H1 (cell line): ENCODE measurements around the gene UNC80. TPM values are rescaled to one million over a fixed set of nuclear protein-coding genes. Genes with fewer than 3 reads are reported as not detected.

Experiments
- CTCF ChIA-PET: fragments of 300-600 bp; sonication (Branson Sonifier 250); formaldehyde crosslinking; loops from one replicate; lab custom pipeline; 2021; ENCODE audit not compliant: partially characterized antibody; lab: Charles Lee
- POLR2A ChIA-PET: fragments of 300-600 bp; sonication (Branson Sonifier 250); formaldehyde crosslinking; loops from one replicate; lab custom pipeline; 2021; ENCODE audit warnings: inconsistent platforms; ENCODE audit not compliant: partially characterized antibody; lab: Charles Lee
- DNase-seq, 2 experiments: peaks; one replicate each; pipeline versions ENCODE4 v3.0.0 to v3.0.0-alpha.2; 2010 to 2022; ENCODE audit warnings: low spot score in 2 of 2, low read depth in 1 of 2, mixed read lengths in 1 of 2
- FAIRE-seq: peaks from 2 replicates; lab custom pipeline; 2011; peaks lifted over from hg19 to GRCh38; lab: Jason Lieb, UNC
- H2AFZ ChIP-seq: 2 replicates; pipeline ENCODE4 v1.8.1; 2012; ENCODE audit warnings: low read length, inconsistent platforms
- H2AK5ac ChIP-seq: 2 replicates; pipeline ENCODE4 v1.6.1; 2013; ENCODE audit warnings: low read depth, low read length
- H2BK120ac ChIP-seq: replicated peaks from 2 replicates; pipeline ENCODE3; 2013; ENCODE audit warnings: low read depth, low read length, inconsistent platforms
- H2BK12ac ChIP-seq: 2 replicates; pipeline ENCODE4 v1.6.1; 2013; ENCODE audit warnings: low read depth, low read length
- H2BK15ac ChIP-seq: 2 replicates; pipeline ENCODE4 v1.6.1; 2013; ENCODE audit warnings: low read length
- H2BK20ac ChIP-seq: 2 replicates; pipeline ENCODE4 v1.6.1; 2013; ENCODE audit warnings: low read length
- H2BK5ac ChIP-seq: 2 replicates; pipeline ENCODE4 v1.6.1; 2013; ENCODE audit warnings: low read depth, low read length
- H3K14ac ChIP-seq: 2 replicates; pipeline ENCODE4 v1.6.1; 2013; ENCODE audit warnings: inconsistent platforms; ENCODE audit not compliant: insufficient read length
- H3K18ac ChIP-seq: 2 replicates; pipeline ENCODE4 v1.6.1; 2013; ENCODE audit warnings: low read length; ENCODE audit errors: extremely low read depth
- H3K23ac ChIP-seq: 2 replicates; pipeline ENCODE4 v1.6.1; 2013; ENCODE audit warnings: inconsistent platforms; ENCODE audit not compliant: insufficient read length
- H3K23me2 ChIP-seq: 2 replicates; pipeline ENCODE4 v1.6.1; 2013; ENCODE audit warnings: low read depth, low read length
- H3K27ac ChIP-seq: 2 replicates; pipeline ENCODE4 v1.6.1; 2011; ENCODE audit warnings: low read depth, low read length, inconsistent platforms
- H3K27me3 ChIP-seq, 4 experiments: replicated peaks in 1 of 4; 1 replicate in 1 of 4; 2 replicates in 3 of 4; pipeline versions ENCODE4 v1.6.1 to v1.8.1; 2011 to 2013; ENCODE audit warnings: low read length in 3 of 4, mild to moderate bottlenecking in 3 of 4, inconsistent platforms in 2 of 4, mixed read lengths in 2 of 4, moderate library complexity in 1 of 4; ENCODE audit not compliant: control insufficient read depth in 3 of 4, insufficient read depth in 3 of 4; ENCODE audit errors: extremely low read depth in 1 of 4
- H3K36me3 ChIP-seq, 4 experiments: 2 replicates each; pipeline versions ENCODE4 v1.6.1 to v1.8.1; 2011 to 2013; ENCODE audit warnings: mild to moderate bottlenecking in 4 of 4, low read length in 3 of 4, moderate library complexity in 2 of 4, control low read depth in 1 of 4, inconsistent platforms in 1 of 4; ENCODE audit not compliant: insufficient read depth in 4 of 4, control insufficient read depth in 2 of 4
- H3K4ac ChIP-seq: replicated peaks from 2 replicates; pipeline ENCODE3; 2013; ENCODE audit warnings: low read length, low read depth, mixed read lengths, inconsistent platforms; ENCODE audit not compliant: insufficient read length
- H3K4me1 ChIP-seq, 4 experiments: replicated peaks in 1 of 4; 1 replicate in 1 of 4; 2 replicates in 3 of 4; pipeline versions ENCODE4 v1.6.1 to v1.8.1; 2011 to 2013; ENCODE audit warnings: low read length in 3 of 4, inconsistent platforms in 2 of 4, mixed read lengths in 1 of 4; ENCODE audit not compliant: insufficient read depth in 4 of 4, control insufficient read depth in 3 of 4
- H3K4me2 ChIP-seq, 2 experiments: 2 replicates each; pipeline versions ENCODE4 v1.6.1 to v1.8.1; 2011 to 2013; ENCODE audit warnings: low read depth in 2 of 2, low read length in 2 of 2, control low read depth in 1 of 2, inconsistent platforms in 1 of 2, mild to moderate bottlenecking in 1 of 2; ENCODE audit not compliant: insufficient read depth in 1 of 2
- H3K4me3 ChIP-seq, 4 experiments: fragments of 200-600, 300-600 bp in 1 of 4; sonication (generic), shearing (Covaris generic), sonication (Bioruptor Twin) in 1 of 4; 2 replicates each; pipeline versions ENCODE4 v1.5.1 to v1.8.1; 2011 to 2016; ENCODE audit warnings: low read length in 4 of 4, low read depth in 3 of 4, control low read depth in 2 of 4, inconsistent platforms in 2 of 4, mild to moderate bottlenecking in 2 of 4, mixed read lengths in 1 of 4, moderate library complexity in 1 of 4; ENCODE audit not compliant: insufficient read depth in 2 of 4; ENCODE audit errors: extremely low read depth in 1 of 4
- H3K56ac ChIP-seq: replicated peaks from 2 replicates; pipeline ENCODE3; 2013; ENCODE audit warnings: low read depth, mild to moderate bottlenecking, mixed read lengths, low read length, inconsistent platforms; ENCODE audit not compliant: insufficient read length
- H3K79me1 ChIP-seq: 2 replicates; pipeline ENCODE4 v1.6.1; 2013; ENCODE audit warnings: low read depth, low read length, control low read depth
- H3K79me2 ChIP-seq, 2 experiments: 2 replicates each; pipeline versions ENCODE4 v1.6.1 to v1.8.1; 2012 to 2013; ENCODE audit warnings: low read length in 2 of 2, mild to moderate bottlenecking in 2 of 2, inconsistent platforms in 1 of 2; ENCODE audit not compliant: insufficient read depth in 2 of 2, control insufficient read depth in 1 of 2
- H3K9ac ChIP-seq, 4 experiments: replicated peaks in 1 of 4; 1 replicate in 1 of 4; 2 replicates in 3 of 4; pipeline versions ENCODE4 v1.6.1 to v1.8.1; 2011 to 2013; ENCODE audit warnings: low read depth in 3 of 4, low read length in 3 of 4, control low read depth in 2 of 4, mild to moderate bottlenecking in 2 of 4, moderate library complexity in 2 of 4, inconsistent platforms in 1 of 4; ENCODE audit errors: extremely low read depth in 1 of 4
- H3K9me3 ChIP-seq, 2 experiments: 2 replicates each; pipeline versions ENCODE4 v1.6.1 to v1.8.1; 2012 to 2013; ENCODE audit warnings: mild to moderate bottlenecking in 2 of 2, moderate library complexity in 2 of 2, control low read depth in 1 of 2, inconsistent platforms in 1 of 2, low read depth in 1 of 2, low read length in 1 of 2, mixed read lengths in 1 of 2; ENCODE audit not compliant: insufficient read depth in 2 of 2
- H4K20me1 ChIP-seq, 2 experiments: replicated peaks in 1 of 2; 2 replicates each; pipeline versions ENCODE3 to v1.8.1; 2011 to 2013; ENCODE audit warnings: inconsistent platforms in 2 of 2, low read length in 2 of 2, mild to moderate bottlenecking in 1 of 2; ENCODE audit not compliant: insufficient read depth in 2 of 2, control insufficient read depth in 1 of 2
- H4K5ac ChIP-seq: 2 replicates; pipeline ENCODE4 v1.6.1; 2013; ENCODE audit warnings: low read length, low read depth, mixed read lengths, inconsistent platforms; ENCODE audit not compliant: insufficient read length
- H4K8ac ChIP-seq: 2 replicates; pipeline ENCODE4 v1.8.0; 2013; ENCODE audit warnings: mild to moderate bottlenecking, moderate library complexity, low read length, inconsistent platforms; ENCODE audit not compliant: insufficient read depth; ENCODE audit errors: extremely low read depth
- H4K91ac ChIP-seq: replicated peaks from 2 replicates; pipeline ENCODE3; 2013; ENCODE audit warnings: low read length, mixed read lengths, inconsistent platforms; ENCODE audit not compliant: insufficient read length
- ATF3 ChIP-seq: IDR thresholded peaks from 2 replicates; pipeline ENCODE4 v1.6.1; 2011; ENCODE audit warnings: low read depth, mild to moderate bottlenecking, low read length; ENCODE audit not compliant: insufficient read depth
- BRCA1 ChIP-seq: IDR thresholded peaks from 2 replicates; pipeline ENCODE4 v1.6.1; 2012; ENCODE audit warnings: low read depth, low read length, improper control_type of control experiment
- CTBP2 ChIP-seq: IDR thresholded peaks from 2 replicates; pipeline ENCODE4 v1.7.0; 2011; ENCODE audit warnings: borderline replicate concordance, mild to moderate bottlenecking, moderate library complexity, mixed read lengths, low read length; ENCODE audit not compliant: insufficient read depth, insufficient read length
- SRF ChIP-seq: IDR thresholded peaks from 2 replicates; pipeline ENCODE4 v1.6.1; 2011; ENCODE audit warnings: mild to moderate bottlenecking, low read depth, low read length, moderate library complexity
- WGBS, 2 experiments: shearing (Covaris generic) in 1 of 2; methylation state at CpG; one replicate each; pipeline versions ENCODE4 v1.1.6 to v1.1.7; 2013 to 2015; ENCODE audit warnings: low lambda C conversion rate in 2 of 2, mixed read lengths in 2 of 2, inconsistent platforms in 1 of 2, low coverage in 1 of 2, missing lambda C conversion rate in 1 of 2; ENCODE audit not compliant: insufficient replicate concordance in 2 of 2, insufficient coverage in 1 of 2, insufficient read length in 1 of 2; ENCODE audit errors: extremely low coverage in 1 of 2, missing lambda C conversion rate in 1 of 2; 5-methylcytosine and 5-hydroxymethylcytosine counted together
- polyA plus RNA-seq, 7 experiments: library from polyadenylated mRNA; depleted of rRNA in 3 of 7; stranded (reverse) in 5 of 7; unstranded in 2 of 7; fragments of >200 nt in 5 of 7; fragments of 200-250 nt in 2 of 7; gene quantifications; 1 replicate in 5 of 7; 2 replicates in 1 of 7; 4 replicates in 1 of 7; pipeline versions ENCODE4 v1.2.1 to v1.2.3, GENCODE V29; 2011 to 2013; ENCODE audit warnings: missing spikeins in 2 of 7, mixed read lengths in 2 of 7
- total RNA-seq: library from RNA; stranded (reverse); fragmentation: NEBNext Ultra II Directional; extraction: Animal tissue kit (Norgen Biotek cat#: 25700); gene quantifications from 2 replicates; pipeline ENCODE4 v1.2.1, GENCODE V29; 2021

The UNC80 gene
- total and polyA plus RNA-seq, 2 of the 8 experiments (the other 6 are each of a cell fraction or from before 2014, with no cell fraction given) = 0.53 to 0.56 TPM

GRCh38 chr2:209974576-209974975 is 202.9 kb downstream of the UNC80 start:
- H3K9ac ChIP-seq = no peak overlapping the region
- no peak overlapping the region for H4K5ac ChIP-seq
- H3K23ac ChIP-seq = no peak overlapping the region
- no peak overlapping the region for H2BK15ac ChIP-seq
- H3K18ac ChIP-seq = no peak overlapping the region
- H4K91ac ChIP-seq = no peak overlapping the region
- no peak overlapping the region for H2BK12ac ChIP-seq
- H3K4me3 ChIP-seq = no peak overlapping the region
- H2AFZ ChIP-seq = no peak overlapping the region
- no peak overlapping the region for H2BK20ac ChIP-seq
- H3K27ac ChIP-seq = no peak overlapping the region
- no peak overlapping the region for H3K56ac ChIP-seq
- H3K4ac ChIP-seq = no peak overlapping the region
- FAIRE-seq = no peak
- H3K23me2 ChIP-seq = no peaks in the 10 kb centered on the region; the same call in 1 of the 2 replicates
- no peaks in the 10 kb centered on the region for H3K9me3 ChIP-seq
- no peaks in the 10 kb centered on the region for H4K20me1 ChIP-seq
- no peak for DNase-seq
- WGBS, 2 experiments = 77% methylated on average over 1 of the region's 1 CpG; no CpG with 5 or more reads in 1 of the 2 experiments
- no peak overlapping the region for H3K14ac ChIP-seq
- H3K79me2 ChIP-seq = no peaks in the 10 kb centered on the region
- no peaks in the 10 kb centered on the region for H3K36me3 ChIP-seq
- TF ChIP-seq CTBP2 (no peak), SRF (no peak), BRCA1 (no peak), ATF3 (no peak)
- CTCF ChIA-PET = interaction anchor here (0.6 to 1.6 kb wide), 4 partner anchors 10 to 186 kb away, joined by 3 to 5 read pairs (median 3); no protein-coding TSS in a partner anchor
- no peak overlapping the region for H3K4me2 ChIP-seq
- no peaks in the 10 kb centered on the region for H3K79me1 ChIP-seq
- no peak overlapping the region for H2BK5ac ChIP-seq
- no peaks in the 10 kb centered on the region for H3K4me1 ChIP-seq
- POLR2A ChIA-PET = no interaction called here
- no peaks in the 10 kb centered on the region for H3K27me3 ChIP-seq
- H4K8ac ChIP-seq = no peak overlapping the region
- H2BK120ac ChIP-seq = no peak overlapping the region
- no peak overlapping the region for H2AK5ac ChIP-seq
